Measurements from ENCODE around the gene HFE. TPM values are rescaled to one million over a fixed set of nuclear protein-coding genes. Genes with fewer than 3 reads are reported as not detected.
A peak's percentile ranks its signal among the peaks of the same experiment; 100 is the strongest.

The HFE gene
- total and polyA plus RNA-seq, 2 of the 13 experiments (the other 11 are each of a cell fraction or from before 2014, with no cell fraction given), result 3.7 to 6.3 TPM

DNA sequence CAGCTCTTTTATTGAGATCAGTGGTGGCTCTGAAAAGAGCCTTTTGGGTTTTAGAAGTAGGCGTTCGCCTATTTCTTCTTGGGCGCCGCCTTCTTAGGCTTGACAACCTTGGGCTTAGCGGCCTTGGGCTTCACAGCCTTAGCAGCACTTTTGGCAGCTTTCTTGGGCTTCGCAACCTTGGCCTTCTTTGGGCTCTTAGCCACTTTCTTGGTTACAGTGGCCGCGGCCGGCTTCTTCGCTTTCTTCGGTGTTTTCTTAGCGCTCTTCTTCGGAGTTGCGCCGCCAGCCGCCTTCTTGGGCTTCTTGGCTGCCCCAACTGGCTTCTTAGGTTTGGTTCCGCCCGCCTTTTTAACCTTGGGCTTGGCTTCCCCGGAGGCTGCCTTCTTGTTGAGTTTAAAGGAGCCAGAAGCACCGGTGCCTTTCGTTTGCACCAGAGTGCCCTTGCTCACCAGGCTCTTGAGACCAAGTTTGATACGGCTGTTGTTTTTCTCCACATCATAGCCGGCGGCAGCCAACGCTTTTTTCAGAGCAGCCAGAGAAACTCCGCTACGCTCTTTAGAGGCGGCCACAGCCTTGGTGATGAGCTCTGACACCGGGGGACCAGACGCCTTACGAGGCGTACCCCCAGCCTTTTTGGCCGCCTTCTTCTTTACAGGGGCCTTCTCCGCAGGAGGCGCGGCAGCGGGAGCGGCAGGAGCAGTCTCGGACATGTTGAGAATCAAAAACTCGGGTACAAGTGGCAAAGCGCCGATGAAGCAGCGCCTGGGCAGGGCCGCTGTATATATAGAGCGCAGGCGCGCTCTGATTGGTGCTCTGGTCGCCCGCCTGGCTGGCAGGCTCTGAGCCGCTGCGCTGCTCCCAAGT is 31.3 kb upstream of the HFE start (continued):
- TF ChIP-seq, protein P1, sequence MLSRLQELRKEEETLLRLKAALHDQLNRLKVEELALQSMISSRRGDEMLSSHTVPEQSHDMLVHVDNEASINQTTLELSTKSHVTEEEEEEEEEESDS (CRISPR knock-in tag; IDR thresholded peaks at IDR 0.05; ENCODE audit: borderline replicate concordance), result peak; percentile 81; the same call in 1 of the 2 replicates
- no peak for TF ChIP-seq KDM1A (CRISPR knock-in tag; IDR thresholded peaks at IDR 0.05)
- TF ChIP-seq NPAS2 (CRISPR knock-in tag; IDR thresholded peaks at IDR 0.05; ENCODE audit: borderline replicate concordance), result 0 out of 2 replicates have a peak, but pooled peaks have one; percentile 40
- TF ChIP-seq ZNF180 (CRISPR knock-in tag; IDR thresholded peaks at IDR 0.05; ENCODE audit: borderline replicate concordance, low read depth), result peak; percentile 58; the same call in 1 of the 2 replicates
- TF ChIP-seq NBN (conservative IDR thresholded peaks at IDR 0.05), result no peak
- TF ChIP-seq, protein P2, sequence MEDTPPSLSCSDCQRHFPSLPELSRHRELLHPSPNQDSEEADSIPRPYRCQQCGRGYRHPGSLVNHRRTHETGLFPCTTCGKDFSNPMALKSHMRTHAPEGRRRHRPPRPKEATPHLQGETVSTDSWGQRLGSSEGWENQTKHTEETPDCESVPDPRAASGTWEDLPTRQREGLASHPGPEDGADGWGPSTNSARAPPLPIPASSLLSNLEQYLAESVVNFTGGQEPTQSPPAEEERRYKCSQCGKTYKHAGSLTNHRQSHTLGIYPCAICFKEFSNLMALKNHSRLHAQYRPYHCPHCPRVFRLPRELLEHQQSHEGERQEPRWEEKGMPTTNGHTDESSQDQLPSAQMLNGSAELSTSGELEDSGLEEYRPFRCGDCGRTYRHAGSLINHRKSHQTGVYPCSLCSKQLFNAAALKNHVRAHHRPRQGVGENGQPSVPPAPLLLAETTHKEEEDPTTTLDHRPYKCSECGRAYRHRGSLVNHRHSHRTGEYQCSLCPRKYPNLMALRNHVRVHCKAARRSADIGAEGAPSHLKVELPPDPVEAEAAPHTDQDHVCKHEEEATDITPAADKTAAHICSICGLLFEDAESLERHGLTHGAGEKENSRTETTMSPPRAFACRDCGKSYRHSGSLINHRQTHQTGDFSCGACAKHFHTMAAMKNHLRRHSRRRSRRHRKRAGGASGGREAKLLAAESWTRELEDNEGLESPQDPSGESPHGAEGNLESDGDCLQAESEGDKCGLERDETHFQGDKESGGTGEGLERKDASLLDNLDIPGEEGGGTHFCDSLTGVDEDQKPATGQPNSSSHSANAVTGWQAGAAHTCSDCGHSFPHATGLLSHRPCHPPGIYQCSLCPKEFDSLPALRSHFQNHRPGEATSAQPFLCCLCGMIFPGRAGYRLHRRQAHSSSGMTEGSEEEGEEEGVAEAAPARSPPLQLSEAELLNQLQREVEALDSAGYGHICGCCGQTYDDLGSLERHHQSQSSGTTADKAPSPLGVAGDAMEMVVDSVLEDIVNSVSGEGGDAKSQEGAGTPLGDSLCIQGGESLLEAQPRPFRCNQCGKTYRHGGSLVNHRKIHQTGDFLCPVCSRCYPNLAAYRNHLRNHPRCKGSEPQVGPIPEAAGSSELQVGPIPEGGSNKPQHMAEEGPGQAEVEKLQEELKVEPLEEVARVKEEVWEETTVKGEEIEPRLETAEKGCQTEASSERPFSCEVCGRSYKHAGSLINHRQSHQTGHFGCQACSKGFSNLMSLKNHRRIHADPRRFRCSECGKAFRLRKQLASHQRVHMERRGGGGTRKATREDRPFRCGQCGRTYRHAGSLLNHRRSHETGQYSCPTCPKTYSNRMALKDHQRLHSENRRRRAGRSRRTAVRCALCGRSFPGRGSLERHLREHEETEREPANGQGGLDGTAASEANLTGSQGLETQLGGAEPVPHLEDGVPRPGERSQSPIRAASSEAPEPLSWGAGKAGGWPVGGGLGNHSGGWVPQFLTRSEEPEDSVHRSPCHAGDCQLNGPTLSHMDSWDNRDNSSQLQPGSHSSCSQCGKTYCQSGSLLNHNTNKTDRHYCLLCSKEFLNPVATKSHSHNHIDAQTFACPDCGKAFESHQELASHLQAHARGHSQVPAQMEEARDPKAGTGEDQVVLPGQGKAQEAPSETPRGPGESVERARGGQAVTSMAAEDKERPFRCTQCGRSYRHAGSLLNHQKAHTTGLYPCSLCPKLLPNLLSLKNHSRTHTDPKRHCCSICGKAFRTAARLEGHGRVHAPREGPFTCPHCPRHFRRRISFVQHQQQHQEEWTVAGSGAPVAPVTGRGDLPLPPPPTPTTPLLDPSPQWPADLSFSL (CRISPR knock-in tag; IDR thresholded peaks at IDR 0.05), result 0 out of 2 replicates have a peak, but pooled peaks have one; percentile 20
- peak; percentile 65; the same call in 1 of the 2 replicates for TF ChIP-seq CCDC6 (CRISPR knock-in tag; IDR thresholded peaks at IDR 0.05)
- TF ChIP-seq IRX3 (CRISPR knock-in tag; IDR thresholded peaks at IDR 0.05; ENCODE audit: borderline replicate concordance, low read depth), result peak; percentile 92; the same call in 1 of the 2 replicates
- peak; percentile 78; the same call in 1 of the 2 replicates for TF ChIP-seq ZNF253 (CRISPR knock-in tag; IDR thresholded peaks at IDR 0.05; ENCODE audit: borderline replicate concordance)
- TF ChIP-seq ZNF761 (CRISPR knock-in tag; conservative IDR thresholded peaks at IDR 0.05), result 0 out of 2 replicates have a peak, but pooled peaks have one; percentile 62
- peak; percentile 50; the same call in 1 of the 2 replicates for TF ChIP-seq THAP11 (CRISPR knock-in tag; IDR thresholded peaks at IDR 0.05)
- TF ChIP-seq ZNF766 (CRISPR knock-in tag; IDR thresholded peaks at IDR 0.05; ENCODE audit: borderline replicate concordance), result peak; percentile 76
- TF ChIP-seq ZBTB38 (CRISPR knock-in tag; IDR thresholded peaks at IDR 0.05), result peak; percentile 78
- TF ChIP-seq SMAD1 (CRISPR knock-in tag; IDR thresholded peaks at IDR 0.05; ENCODE audit: borderline replicate concordance, low read depth), result no peak
- peak; percentile 58; the same call in 1 of the 2 replicates for TF ChIP-seq ETV5 (CRISPR knock-in tag; IDR thresholded peaks at IDR 0.05; ENCODE audit: borderline replicate concordance)
- TF ChIP-seq, protein P3, sequence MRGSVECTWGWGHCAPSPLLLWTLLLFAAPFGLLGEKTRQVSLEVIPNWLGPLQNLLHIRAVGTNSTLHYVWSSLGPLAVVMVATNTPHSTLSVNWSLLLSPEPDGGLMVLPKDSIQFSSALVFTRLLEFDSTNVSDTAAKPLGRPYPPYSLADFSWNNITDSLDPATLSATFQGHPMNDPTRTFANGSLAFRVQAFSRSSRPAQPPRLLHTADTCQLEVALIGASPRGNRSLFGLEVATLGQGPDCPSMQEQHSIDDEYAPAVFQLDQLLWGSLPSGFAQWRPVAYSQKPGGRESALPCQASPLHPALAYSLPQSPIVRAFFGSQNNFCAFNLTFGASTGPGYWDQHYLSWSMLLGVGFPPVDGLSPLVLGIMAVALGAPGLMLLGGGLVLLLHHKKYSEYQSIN (CRISPR knock-in tag; IDR thresholded peaks at IDR 0.05; ENCODE audit: borderline replicate concordance), result no peak
- TF ChIP-seq ZBTB7A (CRISPR knock-in tag; IDR thresholded peaks at IDR 0.05), result peak; percentile 69; the same call in 1 of the 2 replicates
